ENCODE results near the gene YOD1.

The YOD1 gene

GRCh38 chr1:207019661-207020060 lies 31.3 kb downstream of the YOD1 start:
- no peak overlapping the region for H3K4me3 ChIP-seq (ENCODE audit: low read depth, low read length)
- no peaks in the 10 kb centered on the region for H3K36me3 ChIP-seq
- peaks cover 100% of the 10 kb centered on the region for H3K27me3 ChIP-seq (ENCODE audit: insufficient read depth, low read depth, severe bottlenecking)
- H3K27ac ChIP-seq = no peak overlapping the region
- DNase-seq = no peak
- no peaks in the 10 kb centered on the region for H3K9me3 ChIP-seq (ENCODE audit: severe bottlenecking)
- no peak for TF ChIP-seq CTCF (IDR thresholded peaks at IDR 0.05; ENCODE audit: low read depth, low read length)

DNA sequence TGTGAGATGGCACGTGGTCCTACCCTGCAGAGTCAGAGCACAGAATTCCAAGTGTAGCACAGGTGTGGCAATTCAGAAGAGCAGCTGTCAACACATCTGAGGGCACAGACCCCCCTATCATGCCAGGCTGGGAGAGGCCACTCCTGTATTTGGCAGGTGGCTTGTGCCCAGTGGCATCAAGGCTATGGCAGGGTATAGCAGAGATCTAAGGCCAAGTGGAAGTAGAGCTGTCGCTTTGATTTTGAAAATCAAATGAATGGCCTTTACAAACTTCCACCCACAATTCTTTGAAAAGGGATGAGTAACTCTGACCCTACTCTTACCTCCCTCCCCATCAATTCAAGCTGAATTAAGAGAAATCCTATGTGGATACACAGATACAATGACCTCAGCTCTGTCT lies 31.8 kb downstream of the YOD1 start:
- DNase-seq = no peak
- Histone ChIP-seq H3K36me3 (no peaks in the 10 kb centered on the region), H3K27me3 (ENCODE audit: insufficient read depth, low read depth, severe bottlenecking) (peaks cover 100% of the 10 kb centered on the region), H3K27ac (no peak overlapping the region), H3K9me3 (ENCODE audit: severe bottlenecking) (no peaks in the 10 kb centered on the region), H3K4me3 (ENCODE audit: low read depth, low read length) (no peak overlapping the region)
- TF ChIP-seq CTCF (IDR thresholded peaks at IDR 0.05; ENCODE audit: low read depth, low read length) = no peak

DNA sequence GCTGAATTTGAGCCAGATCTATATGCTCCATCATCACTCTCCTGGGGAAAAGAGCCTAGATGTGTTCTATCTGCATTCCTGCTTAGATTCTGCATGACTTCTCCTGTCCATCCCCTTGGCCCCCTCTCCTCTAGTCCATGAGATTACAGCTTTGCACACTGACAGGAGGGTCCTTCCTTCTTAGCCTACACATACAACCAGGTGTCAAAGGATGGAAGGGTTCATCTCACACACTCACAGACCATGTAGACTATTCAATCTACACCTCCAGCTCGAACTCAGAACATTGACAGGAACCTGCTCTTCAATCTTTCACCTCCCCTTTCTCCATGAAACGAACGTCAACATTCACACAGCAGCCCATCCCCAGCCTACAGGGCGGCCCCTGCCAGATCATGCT lies 32.3 kb downstream of the YOD1 start:
- Histone ChIP-seq H3K27ac (no peak overlapping the region), H3K36me3 (no peaks in the 10 kb centered on the region), H3K9me3 (ENCODE audit: severe bottlenecking) (no peaks in the 10 kb centered on the region), H3K27me3 (ENCODE audit: insufficient read depth, low read depth, severe bottlenecking) (peaks cover 100% of the 10 kb centered on the region), H3K4me3 (ENCODE audit: low read depth, low read length) (no peak overlapping the region)
- no peak for TF ChIP-seq CTCF (IDR thresholded peaks at IDR 0.05; ENCODE audit: low read depth, low read length)
- DNase-seq = no peak

DNA sequence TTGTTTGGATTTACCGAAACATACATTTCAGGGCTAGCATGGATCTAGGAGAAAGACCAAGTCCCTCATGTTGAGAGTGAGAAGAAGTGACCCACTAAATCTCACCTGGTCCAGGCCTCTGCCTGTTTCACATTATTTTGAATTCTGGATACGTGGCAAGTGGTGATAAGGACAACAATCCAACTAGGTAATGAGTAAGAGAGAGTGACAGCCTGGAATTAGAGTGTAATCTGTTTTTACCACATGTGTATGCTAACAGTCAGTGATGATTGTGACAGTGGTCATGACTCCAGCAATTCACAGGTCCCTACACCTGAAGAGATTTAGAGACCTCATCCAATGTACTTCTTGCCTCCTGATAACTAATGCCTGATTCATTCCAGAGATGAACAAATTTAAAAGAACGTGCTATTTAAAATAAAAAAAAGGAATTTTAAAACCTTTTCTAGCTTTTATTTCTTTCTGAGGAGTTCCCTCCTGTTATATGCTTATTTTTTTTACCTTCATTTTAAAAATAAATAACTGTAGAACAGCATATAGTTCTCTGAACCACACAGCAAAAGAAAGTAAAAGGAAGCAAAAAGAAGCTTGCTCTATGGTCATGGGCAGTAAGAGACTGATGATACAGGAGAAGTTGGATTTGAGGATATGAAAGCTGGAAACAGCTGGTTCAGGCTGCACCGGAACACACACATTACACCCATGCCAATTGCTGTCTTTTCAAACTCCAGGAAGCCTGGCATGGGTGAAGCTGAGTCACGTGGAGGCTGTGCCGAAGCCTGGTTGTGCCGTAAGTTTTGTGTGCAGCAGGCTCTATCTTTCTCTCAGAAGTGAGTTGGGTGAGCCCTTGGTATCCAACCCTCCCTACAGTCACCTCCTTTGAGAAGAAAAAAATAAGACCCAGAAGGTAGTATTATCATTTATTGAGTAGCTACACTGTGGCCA lies 33.1 kb downstream of the YOD1 start:
- no peak overlapping the region for H3K4me3 ChIP-seq (ENCODE audit: low read depth, low read length)
- no peaks in the 10 kb centered on the region for H3K36me3 ChIP-seq
- no peaks in the 10 kb centered on the region for H3K9me3 ChIP-seq (ENCODE audit: severe bottlenecking)
- TF ChIP-seq CTCF (IDR thresholded peaks at IDR 0.05; ENCODE audit: low read depth, low read length) = no peak
- DNase-seq = no peak
- H3K27ac ChIP-seq = no peak overlapping the region
- H3K27me3 ChIP-seq (ENCODE audit: insufficient read depth, low read depth, severe bottlenecking) = peaks cover 100% of the 10 kb centered on the region

GRCh38 chr1:207015791-207016190 lies 35.2 kb downstream of the YOD1 start:
- Histone ChIP-seq H3K4me3 (ENCODE audit: low read depth, low read length) (no peak overlapping the region), H3K27me3 (ENCODE audit: insufficient read depth, low read depth, severe bottlenecking) (peaks cover 100% of the 10 kb centered on the region), H3K27ac (no peak overlapping the region), H3K36me3 (no peaks in the 10 kb centered on the region), H3K9me3 (ENCODE audit: severe bottlenecking) (no peaks in the 10 kb centered on the region)
- TF ChIP-seq CTCF (IDR thresholded peaks at IDR 0.05; ENCODE audit: low read depth, low read length) = no peak
- no peak for DNase-seq

All from WERI-Rb-1 (cell line).